MM.1S (cell line): ENCODE data around the gene NLGN1.

Experiments used
- DNase-seq: peaks from one replicate; pipeline ENCODE4 v3.0.0-alpha.2; 2015
- H2AFZ ChIP-seq: fragments of 300-600 bp; sonication (generic); 2 replicates; pipeline ENCODE4 v1.6.0; 2016; ENCODE audit warnings: antibody characterized with exemption, low read length
- H3F3A ChIP-seq: fragments of 300-600 bp; sonication (generic); 2 replicates; pipeline ENCODE4 v1.6.1; 2016; ENCODE audit warnings: mild to moderate bottlenecking, antibody characterized with exemption, low read length, moderate library complexity, mixed read lengths; ENCODE audit not compliant: insufficient read depth
- H3K27ac ChIP-seq: fragments of 300-600 bp; sonication (generic); 2 replicates; pipeline ENCODE4 v1.5.1; 2016; ENCODE audit warnings: mild to moderate bottlenecking, low read length
- H3K27me3 ChIP-seq: fragments of 300-600 bp; sonication (generic); replicated peaks from 2 replicates; pipeline ENCODE4 v1.6.0; 2016; ENCODE audit warnings: low read length; ENCODE audit not compliant: insufficient read depth
- H3K36me3 ChIP-seq: fragments of 300-600 bp; sonication (generic); replicated peaks from 2 replicates; pipeline ENCODE4 v1.6.1; 2016; ENCODE audit warnings: mild to moderate bottlenecking, low read length, mixed read lengths; ENCODE audit not compliant: insufficient read depth
- H3K4me1 ChIP-seq: fragments of 300-600 bp; sonication (generic); 2 replicates; pipeline ENCODE4 v1.6.1; 2016; ENCODE audit warnings: low read length, mixed read lengths
- H3K4me2 ChIP-seq: fragments of 300-600 bp; sonication (generic); 2 replicates; pipeline ENCODE4 v1.6.0; 2016; ENCODE audit warnings: low read depth, low read length
- H3K4me3 ChIP-seq: fragments of 300-600 bp; sonication (generic); 2 replicates; pipeline ENCODE4 v1.5.1; 2016; ENCODE audit warnings: low read length, mixed read lengths
- H3K79me2 ChIP-seq: fragments of 300-600 bp; sonication (generic); 2 replicates; pipeline ENCODE4 v1.6.1; 2016; ENCODE audit warnings: mixed run types, low read length, mixed read lengths
- H3K9ac ChIP-seq: fragments of 300-600 bp; sonication (generic); 2 replicates; pipeline ENCODE4 v1.6.1; 2016; ENCODE audit warnings: low read length, mixed read lengths
- H3K9me2 ChIP-seq: fragments of 300-600 bp; sonication (generic); replicated peaks from 2 replicates; pipeline ENCODE4 v1.6.1; 2016; ENCODE audit warnings: mild to moderate bottlenecking, low read length, mixed read lengths; ENCODE audit not compliant: insufficient read depth
- H3K9me3 ChIP-seq: fragments of 300-600 bp; sonication (generic); replicated peaks from 2 replicates; pipeline ENCODE4 v1.6.1; 2016; ENCODE audit warnings: mild to moderate bottlenecking, low read length, mixed read lengths; ENCODE audit not compliant: insufficient read depth
- H4K20me1 ChIP-seq: fragments of 300-600 bp; sonication (generic); 2 replicates; pipeline ENCODE4 v1.6.1; 2016; ENCODE audit warnings: mild to moderate bottlenecking, low read length, moderate library complexity, mixed read lengths; ENCODE audit not compliant: insufficient read depth
- EZH2 ChIP-seq: fragments of 300-600 bp; sonication (generic); optimal IDR thresholded peaks from 2 replicates; pipeline ENCODE3; 2017; ENCODE audit warnings: low read depth, mild to moderate bottlenecking, antibody characterized with exemption, low read length, mixed read lengths
- EZH2phosphoT487 ChIP-seq: fragments of 300-600 bp; sonication (generic); IDR thresholded peaks from 2 replicates; pipeline ENCODE4 v1.6.1; 2018; ENCODE audit warnings: antibody characterized with exemption, low read length
- TF ChIP-seq, protein P1 (sequence below): fragments of 300-600 bp; sonication (generic); IDR thresholded peaks from 2 replicates; pipeline ENCODE4 v1.5.1; 2016; ENCODE audit warnings: antibody characterized with exemption, low read length, mixed read lengths

Gene NLGN1

GRCh38 chr3:174215456-174215855, 817.9 kb downstream of the NLGN1 start:
- TF ChIP-seq EZH2 = no peak
- TF ChIP-seq, protein P1, sequence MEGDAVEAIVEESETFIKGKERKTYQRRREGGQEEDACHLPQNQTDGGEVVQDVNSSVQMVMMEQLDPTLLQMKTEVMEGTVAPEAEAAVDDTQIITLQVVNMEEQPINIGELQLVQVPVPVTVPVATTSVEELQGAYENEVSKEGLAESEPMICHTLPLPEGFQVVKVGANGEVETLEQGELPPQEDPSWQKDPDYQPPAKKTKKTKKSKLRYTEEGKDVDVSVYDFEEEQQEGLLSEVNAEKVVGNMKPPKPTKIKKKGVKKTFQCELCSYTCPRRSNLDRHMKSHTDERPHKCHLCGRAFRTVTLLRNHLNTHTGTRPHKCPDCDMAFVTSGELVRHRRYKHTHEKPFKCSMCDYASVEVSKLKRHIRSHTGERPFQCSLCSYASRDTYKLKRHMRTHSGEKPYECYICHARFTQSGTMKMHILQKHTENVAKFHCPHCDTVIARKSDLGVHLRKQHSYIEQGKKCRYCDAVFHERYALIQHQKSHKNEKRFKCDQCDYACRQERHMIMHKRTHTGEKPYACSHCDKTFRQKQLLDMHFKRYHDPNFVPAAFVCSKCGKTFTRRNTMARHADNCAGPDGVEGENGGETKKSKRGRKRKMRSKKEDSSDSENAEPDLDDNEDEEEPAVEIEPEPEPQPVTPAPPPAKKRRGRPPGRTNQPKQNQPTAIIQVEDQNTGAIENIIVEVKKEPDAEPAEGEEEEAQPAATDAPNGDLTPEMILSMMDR = no peak
- TF ChIP-seq EZH2phosphoT487 = no peak
- H3K4me1 ChIP-seq = no peaks in the 10 kb centered on the region
- no peaks in the 10 kb centered on the region for H3K27me3 ChIP-seq
- H4K20me1 ChIP-seq = no peaks in the 10 kb centered on the region
- H3F3A ChIP-seq = no peaks in the 10 kb centered on the region
- no peaks in the 10 kb centered on the region for H3K9me2 ChIP-seq
- no peak for DNase-seq
- no peaks in the 10 kb centered on the region for H3K79me2 ChIP-seq
- no peak overlapping the region for H3K4me3 ChIP-seq
- no peak overlapping the region for H2AFZ ChIP-seq
- no peaks in the 10 kb centered on the region for H3K36me3 ChIP-seq
- no peak overlapping the region for H3K4me2 ChIP-seq
- H3K9ac ChIP-seq = no peak overlapping the region
- no peak overlapping the region for H3K27ac ChIP-seq
- H3K9me3 ChIP-seq = no peaks in the 10 kb centered on the region

DNA sequence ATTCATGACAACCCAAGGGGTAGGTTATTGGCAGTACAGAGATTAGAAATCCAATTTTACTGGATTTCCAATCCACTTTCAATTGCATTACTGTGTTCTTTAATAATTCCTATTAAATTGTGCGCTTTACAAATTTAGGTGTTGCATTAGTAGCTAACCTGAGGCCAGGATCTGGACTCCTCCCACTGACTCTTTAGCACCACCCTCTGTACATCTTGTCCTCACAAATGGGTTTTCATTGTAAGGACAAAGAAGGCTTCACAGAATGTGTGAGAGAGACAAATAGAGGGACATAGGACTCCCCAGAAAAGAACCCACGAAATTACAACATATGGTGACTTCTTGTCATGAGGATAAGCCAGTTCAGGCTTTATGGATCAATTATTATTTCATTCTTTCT, 818.5 kb downstream of the NLGN1 start:
- H3K9me3 ChIP-seq = no peaks in the 10 kb centered on the region
- no peak overlapping the region for H3K4me3 ChIP-seq
- no peaks in the 10 kb centered on the region for H3K79me2 ChIP-seq
- no peaks in the 10 kb centered on the region for H4K20me1 ChIP-seq
- H3K36me3 ChIP-seq = no peaks in the 10 kb centered on the region
- no peak overlapping the region for H2AFZ ChIP-seq
- H3F3A ChIP-seq = no peaks in the 10 kb centered on the region
- no peaks in the 10 kb centered on the region for H3K4me1 ChIP-seq
- no peaks in the 10 kb centered on the region for H3K27me3 ChIP-seq
- DNase-seq = no peak
- no peak overlapping the region for H3K4me2 ChIP-seq
- H3K9ac ChIP-seq = no peak overlapping the region
- no peak for TF ChIP-seq EZH2
- TF ChIP-seq, protein P1 = no peak
- TF ChIP-seq EZH2phosphoT487 = no peak
- no peak overlapping the region for H3K27ac ChIP-seq
- H3K9me2 ChIP-seq = no peaks in the 10 kb centered on the region

GRCh38 chr3:174216946-174217718, 819.6 kb downstream of the NLGN1 start:
- Histone ChIP-seq H3K79me2 (no peaks in the 10 kb centered on the region), H3K4me3 (no peak overlapping the region), H3K27ac (no peak overlapping the region), H3F3A (no peaks in the 10 kb centered on the region), H4K20me1 (no peaks in the 10 kb centered on the region), H3K9me2 (no peaks in the 10 kb centered on the region), H3K4me1 (no peaks in the 10 kb centered on the region), H3K9me3 (no peaks in the 10 kb centered on the region), H3K36me3 (no peaks in the 10 kb centered on the region), H3K4me2 (no peak overlapping the region), H2AFZ (no peak overlapping the region), H3K9ac (no peak overlapping the region), H3K27me3 (no peaks in the 10 kb centered on the region)
- no peak for DNase-seq
- TF ChIP-seq EZH2 (no peak), EZH2phosphoT487 (no peak)
- TF ChIP-seq, protein P1 = no peak
